ENCODE results near the gene TMEM271.

The TMEM271 gene

GRCh38 chr4:526189-526909 is 49.7 kb downstream of the TMEM271 start:
- DNase-seq (ENCODE audit: insufficient read length) (no peak), FAIRE-seq (no peak)
- TF ChIP-seq TAF1 (IDR thresholded peaks at IDR 0.05; ENCODE audit: borderline replicate concordance, low read depth, low read length): no peak
- TF ChIP-seq POLR2A (IDR thresholded peaks at IDR 0.05; ENCODE audit: low read depth, low read length): no peak
- TF ChIP-seq POLR2AphosphoS5 (IDR thresholded peaks at IDR 0.05; ENCODE audit: low read depth, low read length): no peak

DNA sequence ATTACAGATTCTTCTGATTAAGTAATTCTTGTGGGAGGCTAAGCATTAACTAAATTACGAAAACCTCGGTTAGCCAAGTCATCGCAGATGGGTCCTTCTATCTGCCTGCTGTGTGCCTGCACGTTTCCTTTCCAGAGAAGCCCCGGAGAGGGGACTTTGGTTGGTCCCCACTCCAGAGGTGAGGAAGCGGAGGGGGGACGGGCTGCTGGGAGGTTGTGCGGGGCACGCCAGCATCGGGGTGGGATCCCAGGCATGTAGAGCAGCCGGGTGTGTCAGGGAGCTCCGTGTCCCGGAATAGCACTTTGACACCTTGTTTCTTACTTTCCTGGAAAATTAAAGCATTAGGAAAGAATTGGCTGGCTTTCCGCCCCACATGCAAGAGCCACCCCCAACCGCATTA is 50.4 kb downstream of the TMEM271 start:
- TF ChIP-seq POLR2A (IDR thresholded peaks at IDR 0.05; ENCODE audit: low read depth, low read length): no peak
- no peak for TF ChIP-seq POLR2AphosphoS5 (IDR thresholded peaks at IDR 0.05; ENCODE audit: low read depth, low read length)
- TF ChIP-seq TAF1 (IDR thresholded peaks at IDR 0.05; ENCODE audit: borderline replicate concordance, low read depth, low read length): no peak
- no peak for FAIRE-seq
- no peak for DNase-seq (ENCODE audit: insufficient read length)

DNA sequence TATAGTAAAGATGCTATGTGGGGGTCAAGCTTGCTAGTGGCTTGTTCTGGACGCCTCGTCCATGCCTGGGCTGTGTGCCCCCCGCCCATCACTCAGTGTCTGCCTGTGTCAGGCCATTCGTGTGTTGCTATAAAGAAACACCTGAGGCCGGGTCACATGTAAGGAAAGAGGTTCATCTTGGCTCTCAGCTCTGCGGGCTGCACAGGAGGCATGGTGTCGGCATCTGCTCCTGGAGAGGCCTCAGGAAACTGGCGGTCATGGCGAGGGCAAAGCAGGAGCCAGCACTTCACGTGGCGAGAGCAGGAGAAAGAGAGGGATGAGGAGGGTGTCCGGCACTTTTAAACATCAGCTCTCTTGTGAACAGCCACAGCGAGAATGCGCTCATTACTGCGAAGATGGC is 51.9 kb downstream of the TMEM271 start:
- DNase-seq (ENCODE audit: insufficient read length) (no peak), FAIRE-seq (no peak)
- TF ChIP-seq POLR2AphosphoS5 (IDR thresholded peaks at IDR 0.05; ENCODE audit: low read depth, low read length) (no peak), POLR2A (IDR thresholded peaks at IDR 0.05; ENCODE audit: low read depth, low read length) (no peak), TAF1 (IDR thresholded peaks at IDR 0.05; ENCODE audit: borderline replicate concordance, low read depth, low read length) (no peak)
